ENCODE data around the gene METTL25.

- TF ChIP-seq, protein P1, sequence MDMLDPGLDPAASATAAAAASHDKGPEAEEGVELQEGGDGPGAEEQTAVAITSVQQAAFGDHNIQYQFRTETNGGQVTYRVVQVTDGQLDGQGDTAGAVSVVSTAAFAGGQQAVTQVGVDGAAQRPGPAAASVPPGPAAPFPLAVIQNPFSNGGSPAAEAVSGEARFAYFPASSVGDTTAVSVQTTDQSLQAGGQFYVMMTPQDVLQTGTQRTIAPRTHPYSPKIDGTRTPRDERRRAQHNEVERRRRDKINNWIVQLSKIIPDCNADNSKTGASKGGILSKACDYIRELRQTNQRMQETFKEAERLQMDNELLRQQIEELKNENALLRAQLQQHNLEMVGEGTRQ (CRISPR knock-in tag; IDR thresholded peaks at IDR 0.05) = no peak
- TF ChIP-seq MYBL2 (CRISPR knock-in tag; IDR thresholded peaks at IDR 0.05) = no peak
Observed at GRCh38 chr12:82461836-82462235, 103.5 kb downstream of the METTL25 start.

All from WTC11 (cell line).